Renal cortex interstitium (tissue), 11 donors: ENCODE results near the gene SLC39A5. TPM values are rescaled to one million over a fixed set of nuclear protein-coding genes. Genes with fewer than 3 reads are reported as not detected.

Experiments
- DNase-seq, 11 donors: peaks; one replicate each; pipeline ENCODE4 v3.0.0-alpha.2; 2013; ENCODE audit warnings: low read depth in 9 of 11, low spot score in 4 of 11; ENCODE audit errors: extremely low read depth in 1 of 11
- polyA plus RNA-seq, 3 donors: library from polyadenylated mRNA; unstranded; fragments of 120-200 nt; gene quantifications; one replicate each; pipeline ENCODE4 v1.2.1, GENCODE V29; 2013; ENCODE audit not compliant: insufficient read length in 3 of 3

The SLC39A5 gene
- polyA plus RNA-seq, 3 donors: 50.6 to 79.4 (median 62.5) TPM

- no peak for DNase-seq
Observed at GRCh38 chr12:56205445-56205844, 24.4 kb upstream of the SLC39A5 start.

GRCh38 chr12:56206452-56207166 is 23.2 kb upstream of the SLC39A5 start:
- DNase-seq: no peak

- no peak for DNase-seq
Observed at GRCh38 chr12:56208006-56208405, 21.8 kb upstream of the SLC39A5 start.

- DNase-seq: no peak
Observed at GRCh38 chr12:56212361-56212760, 17.5 kb upstream of the SLC39A5 start.

DNA sequence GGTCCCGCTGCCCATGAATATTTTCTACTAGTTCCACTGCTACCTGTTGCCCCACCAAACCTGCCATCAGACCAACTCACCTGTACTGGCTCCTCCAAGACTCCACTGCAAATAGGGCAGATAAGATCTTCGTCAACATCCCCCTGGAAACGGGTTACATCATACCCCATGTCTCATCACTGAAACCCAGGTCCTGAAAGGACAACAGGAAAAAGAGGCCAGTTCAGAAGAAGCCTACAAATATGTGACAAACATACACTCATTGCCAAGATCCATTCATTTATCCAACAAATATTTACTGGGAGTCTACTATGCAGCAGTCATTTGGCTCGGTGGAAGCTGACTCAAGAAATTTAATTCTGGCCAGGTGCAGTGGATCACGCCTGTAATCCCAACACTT is 16.0 kb upstream of the SLC39A5 start:
- no peak for DNase-seq

DNA sequence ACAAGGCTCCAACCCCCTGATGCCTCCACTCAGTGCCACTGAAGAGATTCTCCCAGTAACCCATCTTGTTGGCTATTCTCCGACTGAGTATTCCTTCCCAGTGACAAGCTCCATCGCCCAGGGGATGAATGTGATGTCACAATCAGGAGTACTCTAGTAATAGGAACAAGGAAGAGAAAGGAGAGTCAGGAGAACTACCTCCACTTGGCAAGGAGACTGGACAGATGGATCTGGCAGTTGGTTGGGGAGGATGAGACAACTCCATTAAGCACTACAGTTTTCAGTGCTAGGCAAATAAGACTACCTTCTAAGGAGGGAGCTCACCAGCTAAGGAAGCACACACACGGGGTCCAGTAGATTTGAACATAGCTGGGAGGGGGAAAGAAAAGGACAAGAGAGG is 13.4 kb upstream of the SLC39A5 start:
- no peak for DNase-seq

- no peak for DNase-seq
Observed at GRCh38 chr12:56219840-56220239, 10.0 kb upstream of the SLC39A5 start.

- DNase-seq: no peak
Observed at GRCh38 chr12:56220611-56221231, 9.1 kb upstream of the SLC39A5 start.

- DNase-seq: peak in 6 of 11 donors; percentile 55 to 73 (median 61)
Observed at GRCh38 chr12:56221232-56221756, 8.6 kb upstream of the SLC39A5 start.

- DNase-seq: peak; percentile 94 to 98 (median 96)
Observed at GRCh38 chr12:56221757-56222530, 7.9 kb upstream of the SLC39A5 start, which contains the start of gene RNF41. Gene RNF41 (minus strand): TSS chr12:56221922. CDS start chr12:56214047, 7,875 bp downstream.

- no peak for DNase-seq
Observed at GRCh38 chr12:56222531-56222895, 7.3 kb upstream of the SLC39A5 start.

DNA sequence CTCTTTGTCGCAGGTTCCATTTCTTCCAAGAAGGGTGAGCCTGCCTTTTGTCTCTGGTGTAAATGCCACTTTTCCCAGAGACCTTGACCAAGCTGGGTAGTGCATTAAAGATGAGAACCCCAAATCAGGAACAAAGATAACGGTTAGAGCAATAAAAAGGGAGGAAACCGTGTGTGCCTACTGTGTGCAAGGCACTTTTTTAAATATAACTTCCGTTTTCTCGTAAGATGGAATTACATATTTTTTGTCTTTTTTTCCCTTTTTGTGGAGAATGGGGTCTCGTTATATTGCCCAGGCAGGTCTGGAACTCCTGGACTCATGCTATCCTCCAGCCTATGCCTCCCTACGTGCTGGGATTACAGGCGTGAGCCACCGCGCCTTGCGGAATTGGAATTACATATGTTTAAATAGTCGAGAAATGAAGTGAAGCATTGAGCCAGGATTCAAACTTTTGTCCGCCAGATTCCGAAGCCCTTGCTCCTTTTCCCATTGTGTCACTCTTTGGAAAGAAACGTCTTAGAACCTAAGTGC is 6.2 kb upstream of the SLC39A5 start:
- no peak for DNase-seq

DNA sequence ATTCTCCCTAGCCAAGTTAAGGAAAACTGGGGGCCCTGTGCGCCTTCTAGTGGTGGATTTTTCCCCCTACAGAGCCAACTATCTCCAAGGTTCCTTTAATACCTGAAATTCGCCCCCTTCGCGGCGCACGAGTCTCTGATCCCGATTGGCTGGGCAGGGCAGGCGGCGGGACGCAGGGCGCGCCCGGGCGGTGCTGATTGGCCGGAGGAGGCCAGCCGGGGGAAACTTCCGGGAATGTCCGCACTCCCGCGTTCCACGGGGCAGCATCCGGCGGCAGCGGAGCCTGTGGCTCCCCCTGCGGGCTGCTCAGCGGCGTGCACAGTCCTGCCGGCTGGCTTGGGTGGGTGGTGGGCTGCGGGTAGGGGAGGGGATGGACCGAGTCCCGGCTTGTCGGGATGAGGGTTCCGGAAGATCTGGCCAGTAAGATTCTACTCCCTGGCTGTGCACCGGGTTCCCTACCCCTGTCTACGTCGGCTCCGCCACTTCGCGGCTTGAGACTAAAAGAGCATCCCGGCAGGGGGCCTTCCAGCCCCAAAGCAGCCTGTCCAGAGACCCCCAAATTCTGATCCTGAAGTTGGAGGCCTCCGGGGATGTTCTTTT is 5.6 kb upstream of the SLC39A5 start, which contains the start of gene NABP2:
Gene NABP2 (plus strand): TSS at position 241 of the 600 bp plus-strand sequence. CDS start 515 bp downstream, outside the sequence.
- peak; percentile 93 to 98 (median 96) for DNase-seq

GRCh38 chr12:56224954-56225353 is 4.9 kb upstream of the SLC39A5 start:
- no peak for DNase-seq

GRCh38 chr12:56229082-56229481 is 769 bp upstream of the SLC39A5 start:
- DNase-seq: no peak

DNA sequence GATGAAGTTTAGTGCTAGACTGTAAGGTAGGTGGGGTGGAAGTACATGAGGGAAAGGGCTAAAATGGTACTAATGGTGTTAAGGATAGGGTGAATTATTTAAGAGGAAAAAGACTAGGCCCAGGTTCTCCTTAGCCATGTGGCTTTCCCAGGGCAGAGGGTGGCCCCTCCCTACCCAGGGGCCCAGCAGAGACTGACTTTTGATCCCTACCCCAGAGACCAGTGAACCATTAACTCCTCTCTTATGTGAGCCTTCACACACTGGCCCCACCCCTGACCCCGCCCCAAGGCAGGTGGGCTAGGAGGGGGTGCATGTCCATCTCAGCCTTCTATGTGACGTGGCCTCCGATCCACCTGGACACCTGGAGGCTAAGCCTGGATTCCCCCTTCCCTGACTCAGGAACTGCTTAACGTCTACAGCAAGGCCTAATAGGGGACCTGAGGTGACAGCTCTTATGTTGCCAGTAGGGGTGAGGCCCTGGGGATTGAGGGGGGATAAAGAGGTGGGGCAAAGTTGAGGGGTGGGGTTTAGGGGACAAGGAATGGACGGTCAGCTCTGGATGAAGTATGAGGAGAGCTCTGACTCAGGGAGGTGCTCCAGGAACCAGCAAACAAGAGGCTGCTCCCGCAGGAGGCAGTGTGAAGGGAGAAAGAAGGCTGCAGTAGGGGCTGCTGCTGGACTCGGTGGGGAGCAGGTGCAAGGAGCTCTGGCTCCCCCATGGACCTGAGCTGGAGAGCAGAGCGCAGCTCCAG is 757 bp downstream of the SLC39A5 start:
- DNase-seq: peak in 1 of 11 donors; percentile 41

GRCh38 chr12:56231184-56231582 is 1.3 kb downstream of the SLC39A5 start:
- DNase-seq: no peak

DNA sequence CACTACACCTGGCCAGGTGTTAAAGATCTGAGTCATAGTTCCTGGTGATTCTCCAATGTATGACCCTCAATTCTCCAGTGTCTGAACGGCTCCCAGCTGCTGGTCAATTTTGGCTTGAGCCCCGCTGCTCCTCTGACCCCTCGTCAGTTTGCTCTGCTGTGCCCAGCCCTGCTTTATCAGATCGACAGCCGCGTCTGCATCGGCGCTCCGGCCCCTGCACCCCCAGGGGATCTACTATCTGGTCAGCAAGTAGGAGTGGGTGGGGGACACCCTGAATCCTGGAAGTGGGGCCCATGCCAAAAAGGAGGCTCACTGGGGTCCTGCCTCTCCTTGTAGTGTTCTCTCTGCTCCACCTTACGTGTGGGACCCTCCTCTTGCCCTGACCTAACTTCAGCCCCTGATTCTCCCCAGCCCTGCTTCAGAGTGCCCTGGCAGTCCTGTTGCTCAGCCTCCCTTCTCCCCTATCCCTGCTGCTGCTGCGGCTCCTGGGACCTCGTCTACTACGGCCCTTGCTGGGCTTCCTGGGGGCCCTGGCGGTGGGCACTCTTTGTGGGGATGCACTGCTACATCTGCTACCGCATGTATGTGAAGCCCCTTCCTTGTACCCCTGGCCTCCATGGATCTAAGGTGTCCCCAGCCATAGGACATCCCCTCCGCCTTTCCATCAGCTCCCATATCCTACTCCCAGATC is 5.0 kb downstream of the SLC39A5 start:
- DNase-seq: no peak
